Measurements from ENCODE around the gene NCKAP5. TPM values are rescaled to one million over a fixed set of nuclear protein-coding genes. Genes with fewer than 3 reads are reported as not detected.

NCKAP5 gene
- total RNA-seq, 1 experiment from 2014 or later, result 0.07 TPM

GRCh38 chr2:132797556-132797955 lies 770.7 kb downstream of the NCKAP5 start:
- DNase-seq (ENCODE audit: low spot score), result peak; percentile 53

- DNase-seq (ENCODE audit: low spot score), result no peak
These were observed 771.2 kb downstream of the NCKAP5 start for GRCh38 chr2:132797071-132797470.

GRCh38 chr2:132795220-132795619 lies 773.0 kb downstream of the NCKAP5 start:
- no peak for DNase-seq (ENCODE audit: low spot score)

DNA sequence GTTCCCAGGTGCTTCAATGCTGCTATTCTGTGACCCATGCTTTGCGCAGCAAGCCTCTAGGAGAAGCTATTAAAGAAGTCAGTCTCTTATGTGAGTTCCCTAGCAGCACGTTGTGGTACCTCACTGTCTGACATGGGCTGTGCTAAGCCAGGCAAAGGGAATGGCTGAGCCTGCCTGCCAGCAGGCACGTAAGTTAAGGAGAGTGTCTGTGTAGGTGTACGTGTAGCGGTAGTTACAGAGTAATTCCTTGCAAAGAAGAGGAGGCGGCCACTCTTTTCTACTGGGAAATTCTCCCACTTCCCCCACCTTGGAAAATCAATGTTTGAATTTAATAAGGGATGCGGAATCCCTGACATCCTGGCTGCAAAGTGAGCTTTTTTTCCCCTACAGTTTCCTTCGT lies 774.7 kb downstream of the NCKAP5 start:
- no peak for DNase-seq (ENCODE audit: low spot score)

- no peak for DNase-seq (ENCODE audit: low spot score)
These were observed 778.0 kb downstream of the NCKAP5 start for GRCh38 chr2:132790207-132790785.

DNA sequence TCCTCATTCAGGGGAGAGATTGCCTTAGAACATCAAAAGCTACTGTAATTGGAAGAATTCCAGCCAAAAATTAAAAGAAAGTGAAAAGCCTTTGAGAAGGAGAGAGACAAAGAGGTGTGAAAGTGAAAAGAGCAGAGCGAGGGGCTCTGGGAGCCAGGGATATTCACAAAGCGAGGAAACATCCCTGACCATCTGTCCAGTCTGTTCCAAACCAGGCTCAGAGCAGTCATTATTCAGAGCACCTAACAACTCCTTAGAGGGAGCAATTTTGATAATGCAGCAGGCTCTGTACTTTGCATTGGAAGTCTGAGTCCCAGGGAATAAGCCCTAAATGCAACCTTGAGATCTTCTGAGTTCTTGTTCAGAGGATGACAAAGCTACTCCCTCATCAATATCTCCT lies 779.2 kb downstream of the NCKAP5 start:
- DNase-seq (ENCODE audit: low spot score), result no peak

- DNase-seq (ENCODE audit: low spot score), result no peak
These were observed 779.9 kb downstream of the NCKAP5 start for GRCh38 chr2:132788310-132788838.

- DNase-seq (ENCODE audit: low spot score), result no peak
These were observed 784.4 kb downstream of the NCKAP5 start for GRCh38 chr2:132783883-132784282.

DNA sequence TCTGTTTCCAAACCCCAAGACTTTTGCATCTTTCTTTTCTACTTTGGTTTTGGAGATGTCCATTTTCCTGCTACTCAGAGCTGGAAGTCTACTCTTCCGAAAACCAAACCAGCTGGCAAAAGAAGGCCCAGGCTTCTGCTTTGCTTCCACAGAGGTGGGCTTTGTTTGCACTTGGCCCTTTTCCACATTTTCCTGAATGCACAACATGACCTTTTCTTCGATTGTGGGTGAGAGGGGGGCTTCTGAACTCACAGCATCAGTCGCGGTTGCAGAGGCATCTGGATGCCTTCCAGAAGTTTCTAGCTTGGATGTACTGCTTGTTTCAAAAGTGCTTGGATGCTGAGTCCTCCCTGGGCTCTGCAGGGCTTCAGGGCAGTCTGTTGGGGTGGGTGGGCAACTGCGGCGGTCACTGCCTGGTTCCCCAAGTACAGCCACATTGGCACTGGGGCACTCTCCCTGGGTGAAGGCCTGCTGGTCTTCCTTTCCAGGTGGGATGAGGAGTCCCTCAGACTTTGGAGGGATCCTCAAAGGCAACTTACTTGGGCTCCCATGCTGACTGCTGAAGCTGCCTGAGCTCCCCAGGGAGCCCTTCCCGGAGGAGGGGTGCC lies 786.0 kb downstream of the NCKAP5 start:
- no peak for DNase-seq (ENCODE audit: low spot score)

GRCh38 chr2:132780651-132781050 lies 787.6 kb downstream of the NCKAP5 start:
- DNase-seq (ENCODE audit: low spot score), result no peak

GRCh38 chr2:132779206-132779721 lies 789.0 kb downstream of the NCKAP5 start:
- DNase-seq (ENCODE audit: low spot score), result no peak

GRCh38 chr2:132776287-132776686 lies 792.0 kb downstream of the NCKAP5 start:
- no peak for DNase-seq (ENCODE audit: low spot score)

DNA sequence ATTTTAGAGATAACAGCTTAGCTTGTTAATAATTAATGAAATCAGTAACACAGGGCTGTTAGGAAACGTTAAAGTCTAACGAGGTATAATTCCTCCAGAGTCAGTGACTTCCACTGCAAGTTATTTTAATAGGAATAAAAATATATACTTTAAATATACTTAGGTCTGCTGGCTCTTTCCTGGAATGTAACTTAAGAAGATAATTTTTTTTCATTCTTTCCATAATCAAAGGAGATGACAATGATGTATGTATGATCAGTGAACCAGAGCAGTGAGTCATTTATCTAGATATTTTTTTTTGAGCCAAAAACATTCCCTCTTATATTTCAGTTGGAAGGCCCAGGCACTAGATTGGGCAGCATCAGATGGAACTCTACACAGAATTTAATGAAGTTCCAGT lies 794.1 kb downstream of the NCKAP5 start:
- DNase-seq (ENCODE audit: low spot score), result no peak

- DNase-seq (ENCODE audit: low spot score), result no peak
These were observed 794.9 kb downstream of the NCKAP5 start for GRCh38 chr2:132773331-132773730.

GRCh38 chr2:132772340-132772739 lies 795.9 kb downstream of the NCKAP5 start:
- DNase-seq (ENCODE audit: low spot score), result no peak

- peak; percentile 6 for DNase-seq (ENCODE audit: low spot score)
These were observed 801.7 kb downstream of the NCKAP5 start for GRCh38 chr2:132766573-132766972.

GRCh38 chr2:132761437-132761836 lies 806.8 kb downstream of the NCKAP5 start:
- no peak for DNase-seq (ENCODE audit: low spot score)

DNA sequence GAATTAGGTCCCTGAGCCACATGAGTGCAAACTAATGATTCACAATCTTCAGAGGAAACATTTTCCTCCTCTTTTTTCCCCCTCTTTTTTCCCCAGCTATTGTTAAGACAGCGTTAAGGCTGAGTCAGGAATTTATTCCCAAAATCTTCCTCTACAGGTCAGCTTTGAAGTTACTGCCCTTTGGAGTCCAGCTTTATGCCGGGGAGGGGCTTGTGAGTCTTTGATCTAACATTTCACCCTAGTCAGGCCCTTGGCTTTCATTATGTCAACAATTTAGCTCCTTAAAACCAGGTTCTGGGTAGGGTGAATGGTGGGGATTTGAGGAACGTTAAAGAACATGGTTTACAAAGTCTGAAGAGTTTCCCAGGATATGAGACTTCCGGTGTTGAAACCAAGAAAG lies 807.3 kb downstream of the NCKAP5 start:
- no peak for DNase-seq (ENCODE audit: low spot score)

DNA sequence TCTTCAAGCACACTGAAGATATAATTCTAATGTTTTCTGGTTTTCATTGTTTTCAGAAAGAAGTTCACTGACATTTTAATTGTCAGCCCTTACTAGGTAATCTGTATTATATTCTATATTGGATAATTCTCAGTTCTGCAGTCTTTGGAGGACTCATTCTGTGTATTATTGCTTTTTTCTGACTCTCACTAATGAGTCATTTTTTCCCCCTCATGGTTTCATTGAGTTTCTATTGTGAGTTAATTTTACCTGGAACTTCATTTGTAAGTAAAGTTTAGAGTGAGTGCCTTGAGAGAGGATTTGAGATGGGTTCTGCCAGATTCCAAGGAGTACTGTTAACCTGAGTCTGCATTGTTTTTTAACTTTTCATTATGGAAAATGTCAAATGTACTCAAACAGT lies 807.9 kb downstream of the NCKAP5 start:
- DNase-seq (ENCODE audit: low spot score), result no peak

GRCh38 chr2:132758995-132759394 lies 809.3 kb downstream of the NCKAP5 start:
- DNase-seq (ENCODE audit: low spot score), result no peak

DNA sequence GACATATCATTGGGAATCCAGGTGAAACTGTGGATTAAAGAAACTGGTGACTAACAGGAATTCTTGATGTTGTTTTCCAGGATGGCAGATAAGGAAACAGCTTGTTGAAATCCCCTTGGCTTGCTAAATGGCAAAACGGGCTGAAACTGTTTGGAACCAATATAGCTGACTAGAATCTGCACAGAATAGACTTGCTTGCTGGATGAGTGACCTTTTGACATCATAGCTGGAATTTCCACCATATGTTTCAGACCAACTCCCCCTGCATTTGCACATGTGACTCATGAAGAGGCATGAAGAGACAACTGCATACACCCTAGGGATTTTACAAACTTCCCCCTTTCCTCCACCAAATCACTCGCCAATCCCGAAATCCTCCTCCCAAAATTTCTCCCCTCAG lies 810.6 kb downstream of the NCKAP5 start:
- no peak for DNase-seq (ENCODE audit: low spot score)

- no peak for DNase-seq (ENCODE audit: low spot score)
These were observed 811.2 kb downstream of the NCKAP5 start for GRCh38 chr2:132757002-132757589.

GRCh38 chr2:132754867-132755472 lies 813.3 kb downstream of the NCKAP5 start:
- DNase-seq (ENCODE audit: low spot score), result no peak

Measured in A172 (cell line).